GM21367 (cell line): ENCODE measurements around the gene CENPL.

Source experiments
- ATAC-seq: cut with Tn5 transposase; IDR thresholded peaks from one replicate; pipeline ENCODE4 v1.9.1; 2021; ENCODE audit not compliant: unreplicated experiment

Gene CENPL

GRCh38 chr1:173758980-173759379, 65.7 kb downstream of the CENPL start:
- ATAC-seq = no peak

- no peak for ATAC-seq
Observed at GRCh38 chr1:173758110-173758509, 66.6 kb downstream of the CENPL start.

GRCh38 chr1:173757666-173758065, 67.0 kb downstream of the CENPL start:
- no peak for ATAC-seq

- ATAC-seq = no peak
Observed at GRCh38 chr1:173753830-173754229, 70.9 kb downstream of the CENPL start.
